Prostate gland (tissue), 2 donors: Measurements from ENCODE around the gene PEF1. TPM values are rescaled to one million over a fixed set of nuclear protein-coding genes. Genes with fewer than 3 reads are reported as not detected.

Experiments
- DNase-seq: peaks from one replicate; pipeline ENCODE4 v3.0.0-alpha.2; 2019; ENCODE audit warnings: low spot score
- H3K27ac ChIP-seq, 2 donors: fragments of 200-600 bp; sonication (generic); 2 replicates each; pipeline ENCODE4 v1.5.1; 2017 to 2019
- H3K27me3 ChIP-seq: fragments of 200-600 bp; sonication (generic); replicated peaks from 2 replicates; pipeline ENCODE4 v1.5.1; 2019; ENCODE audit not compliant: insufficient read depth
- H3K36me3 ChIP-seq, 2 donors: fragments of 200-600 bp; sonication (generic); 1 replicate in 1 of 2; 2 replicates in 1 of 2; pipeline versions ENCODE4 v1.5.1 to v1.8.1; 2017 to 2019
- H3K4me1 ChIP-seq: fragments of 200-600 bp; sonication (generic); replicated peaks from 2 replicates; pipeline ENCODE4 v1.5.1; 2019
- H3K4me3 ChIP-seq, 2 donors: fragments of 200-600 bp; sonication (generic); 2 replicates each; pipeline ENCODE4 v1.5.1; 2017 to 2019
- H3K9me3 ChIP-seq: fragments of 200-600 bp; sonication (generic); 2 replicates; pipeline ENCODE4 v1.5.1; 2017
- CTCF ChIP-seq, 4 experiments: fragments of 200-600 bp in 2 of 4; fragments of 450-650 bp in 2 of 4; sonication (generic) in 2 of 4; IDR thresholded peaks; 1 replicate in 3 of 4; 2 replicates in 1 of 4; pipeline ENCODE4 v1.5.1; 2016 to 2019; ENCODE audit warnings: antibody characterized with exemption in 4 of 4, mild to moderate bottlenecking in 2 of 4, moderate library complexity in 2 of 4
- POLR2A ChIP-seq: fragments of 450-650 bp; IDR thresholded peaks from one replicate; pipeline ENCODE4 v1.6.1; 2016; ENCODE audit warnings: antibody characterized with exemption, mild to moderate bottlenecking
- POLR2AphosphoS5 ChIP-seq: sonication (generic); formaldehyde crosslinking; IDR thresholded peaks from one replicate; pipeline ENCODE4 v1.6.1; 2017; ENCODE audit warnings: antibody characterized with exemption
- WGBS: methylation state at CpG from one replicate; pipeline ENCODE4 v1.1.5; 2018; 5-methylcytosine and 5-hydroxymethylcytosine counted together
- intact Hi-C: fragments of 100-400 bp; cut with DNase I; formaldehyde crosslinking; loops from one replicate; pipeline ENCODE4 v1.14.2; 2022
- total RNA-seq, 2 donors: library from RNA; depleted of rRNA; stranded (reverse); fragments of >200 nt; gene quantifications; one replicate each; pipeline ENCODE4 v1.1.0, GENCODE V29; 2016

Gene PEF1
- total RNA-seq, 2 donors from 2014 or later: 83.1 to 99.5 TPM

GRCh38 chr1:31653717-31654473, 9.2 kb upstream of the PEF1 start:
- Histone ChIP-seq H3K9me3 (no peaks in the 10 kb centered on the region), H3K27ac (no peak overlapping the region), H3K36me3 (no peaks in the 10 kb centered on the region), H3K4me1 (no peaks in the 10 kb centered on the region), H3K4me3 (no peak overlapping the region), H3K27me3 (no peaks in the 10 kb centered on the region)
- DNase-seq: no peak
- WGBS: 81% methylated on average over 12 of the region's 12 CpGs
- TF ChIP-seq POLR2A: no peak
- TF ChIP-seq POLR2AphosphoS5: no peak
- intact Hi-C loops: no loop called here

- Histone ChIP-seq H3K27ac (no peak overlapping the region), H3K4me3 (no peak overlapping the region), H3K36me3 (no peaks in the 10 kb centered on the region), H3K9me3 (no peaks in the 10 kb centered on the region), H3K4me1 (no peaks in the 10 kb centered on the region), H3K27me3 (no peaks in the 10 kb centered on the region)
- 64% methylated on average over 4 of the region's 4 CpGs for WGBS
- TF ChIP-seq POLR2AphosphoS5: no peak
- no peak for TF ChIP-seq CTCF (IDR thresholded peaks at IDR 0.05)
- TF ChIP-seq POLR2A: no peak
- intact Hi-C loops: no loop called here
- no peak for DNase-seq
These were observed 8.3 kb upstream of the PEF1 start for GRCh38 chr1:31652891-31653499.

GRCh38 chr1:31651766-31652165, 7.1 kb upstream of the PEF1 start:
- H3K4me1 ChIP-seq: no peaks in the 10 kb centered on the region
- 54% methylated on average over 6 of the region's 6 CpGs for WGBS
- H3K4me3 ChIP-seq: no peak overlapping the region
- peak overlapping the region; percentile 46 to 55 for H3K27ac ChIP-seq
- no peaks in the 10 kb centered on the region for H3K27me3 ChIP-seq
- TF ChIP-seq CTCF (IDR thresholded peaks at IDR 0.05) (no peak), POLR2AphosphoS5 (no peak), POLR2A (no peak)
- no peak for DNase-seq
- no peaks in the 10 kb centered on the region for H3K9me3 ChIP-seq
- no peaks in the 10 kb centered on the region for H3K36me3 ChIP-seq
- intact Hi-C loops: no loop called here

GRCh38 chr1:31651089-31651420, 6.4 kb upstream of the PEF1 start:
- Histone ChIP-seq H3K4me1 (no peaks in the 10 kb centered on the region), H3K9me3 (no peaks in the 10 kb centered on the region), H3K36me3 (no peaks in the 10 kb centered on the region), H3K27me3 (no peaks in the 10 kb centered on the region), H3K27ac (peak overlapping the region; percentile 46 to 55), H3K4me3 (no peak overlapping the region)
- intact Hi-C loops: no loop called here
- 8% methylated on average over 1 of the region's 1 CpG for WGBS
- TF ChIP-seq CTCF (IDR thresholded peaks at IDR 0.05): no peak
- peak; percentile 60 for TF ChIP-seq POLR2AphosphoS5
- peak; percentile 36 for DNase-seq

- WGBS: 40% methylated on average over 9 of the region's 9 CpGs
- intact Hi-C loops: no loop called here
- peak overlapping the region; percentile 46 to 55 for H3K27ac ChIP-seq
- no peaks in the 10 kb centered on the region for H3K27me3 ChIP-seq
- no peak for DNase-seq
- no peaks in the 10 kb centered on the region for H3K4me1 ChIP-seq
- H3K4me3 ChIP-seq: no peak overlapping the region
- no peaks in the 10 kb centered on the region for H3K36me3 ChIP-seq
- H3K9me3 ChIP-seq: no peaks in the 10 kb centered on the region
- TF ChIP-seq CTCF (IDR thresholded peaks at IDR 0.05) (no peak), POLR2A (no peak), POLR2AphosphoS5 (no peak)
These were observed 5.7 kb upstream of the PEF1 start for GRCh38 chr1:31650161-31651088.
